Activated gamma-delta T cell treated with anti-CD3 and anti-CD28 coated beads, Interleukin-2, amount 50 U/mL, for 16 hours (primary cell): ENCODE data around the gene NOTCH2.

ENCODE experiments used
- DNase-seq: peaks from one replicate; pipeline ENCODE4 v3.0.0-alpha.2; 2020; ENCODE audit warnings: low read depth

NOTCH2 gene

GRCh38 chr1:119874186-119874585, 195.3 kb downstream of the NOTCH2 start:
- DNase-seq = no peak

DNA sequence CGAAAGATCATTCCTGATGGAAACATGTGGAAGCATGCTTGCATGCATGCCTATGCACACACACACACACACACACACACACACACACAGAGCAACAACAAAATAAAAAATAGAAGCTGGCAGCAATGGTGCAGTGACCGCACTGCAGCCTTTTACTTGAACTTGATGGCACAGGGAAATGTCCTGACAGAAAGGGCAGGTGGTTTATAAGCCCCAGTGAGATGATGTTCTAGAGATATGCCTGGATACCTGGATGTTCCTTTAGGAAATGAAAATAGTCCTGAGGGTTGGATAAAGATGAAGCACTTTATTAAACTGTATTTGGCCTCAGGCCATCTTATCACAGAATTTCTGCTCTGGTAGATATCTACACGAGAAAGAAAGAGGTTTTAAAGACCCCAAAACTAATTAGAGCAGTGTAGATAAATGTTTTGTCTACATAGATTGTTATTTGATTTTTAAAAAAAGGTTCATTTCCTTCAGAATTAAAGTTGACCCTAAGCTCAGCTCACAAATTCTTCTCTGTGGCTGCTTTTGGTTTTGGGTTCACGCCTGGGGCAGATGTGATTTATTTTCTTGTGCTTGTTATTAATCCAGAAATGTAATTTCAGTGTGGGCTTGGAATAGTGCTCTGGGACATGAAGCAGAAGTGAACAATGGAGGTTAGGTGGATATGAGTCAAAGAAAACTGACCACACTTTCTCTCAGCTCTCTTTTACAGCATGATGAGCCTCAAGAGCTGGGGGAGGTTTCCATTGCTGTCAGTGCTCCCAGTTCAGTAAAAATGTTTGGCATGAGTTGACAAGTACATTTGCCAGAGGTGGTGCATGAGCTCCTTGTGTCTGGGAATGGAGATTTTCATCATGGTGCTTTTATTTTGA, 196.1 kb downstream of the NOTCH2 start:
- DNase-seq = no peak

- no peak for DNase-seq
These were observed 197.6 kb downstream of the NOTCH2 start for GRCh38 chr1:119871881-119872280.

DNA sequence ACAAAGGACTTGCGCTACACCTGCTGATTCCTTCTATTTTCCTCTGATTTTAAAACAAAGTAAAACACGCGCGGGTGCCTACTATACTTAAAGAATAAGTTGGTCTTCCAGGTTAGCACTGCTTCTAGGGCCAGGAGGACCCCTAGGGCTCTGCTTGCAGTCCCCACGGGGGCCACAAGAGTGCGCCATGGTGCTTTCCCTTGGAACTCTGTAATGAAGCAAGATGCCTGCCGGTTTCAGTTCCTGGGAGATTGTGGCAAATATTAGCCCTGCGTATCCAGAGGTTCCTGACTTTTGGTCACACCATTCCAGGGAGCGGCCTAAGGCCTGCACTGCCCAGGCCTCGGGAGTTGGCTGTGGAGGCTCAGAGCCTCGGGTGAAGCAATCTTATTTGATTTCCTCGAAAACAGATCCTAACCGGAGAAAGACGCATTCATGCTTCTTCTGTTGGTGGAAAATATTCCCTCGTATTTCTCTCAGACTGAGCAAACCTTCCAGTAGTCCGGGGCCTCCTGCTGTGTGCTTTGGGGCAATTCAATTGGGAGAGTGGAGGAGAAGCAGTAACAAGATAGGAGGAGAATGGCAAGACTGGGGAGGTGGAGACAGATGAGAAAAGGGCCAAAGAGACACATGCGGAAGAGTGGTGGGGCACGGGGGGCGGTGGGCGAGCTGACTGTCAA, 198.4 kb downstream of the NOTCH2 start:
- DNase-seq = peak; percentile 45

DNA sequence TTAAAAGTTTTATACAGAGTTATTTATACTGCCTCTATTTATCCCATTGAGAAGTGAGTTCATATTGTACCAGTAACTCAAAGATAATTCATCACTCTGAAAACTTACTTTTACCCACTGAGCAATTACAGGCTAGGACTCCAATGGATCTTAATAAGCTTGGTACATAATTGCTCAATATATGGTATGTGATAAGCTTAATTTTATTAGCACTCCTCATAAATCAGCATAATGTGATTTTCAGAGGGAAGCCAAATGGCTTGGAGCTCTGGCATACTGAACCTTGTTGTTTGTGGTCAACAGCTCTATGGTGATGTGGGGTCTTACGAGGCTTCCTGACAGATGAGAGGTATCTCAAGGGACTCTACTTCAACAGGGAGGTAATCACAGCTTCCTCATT, 199.5 kb downstream of the NOTCH2 start:
- no peak for DNase-seq

GRCh38 chr1:119868176-119868575, 201.3 kb downstream of the NOTCH2 start:
- no peak for DNase-seq

GRCh38 chr1:119866451-119866850, 203.0 kb downstream of the NOTCH2 start:
- no peak for DNase-seq

GRCh38 chr1:119865627-119866026, 203.8 kb downstream of the NOTCH2 start:
- DNase-seq = no peak

DNA sequence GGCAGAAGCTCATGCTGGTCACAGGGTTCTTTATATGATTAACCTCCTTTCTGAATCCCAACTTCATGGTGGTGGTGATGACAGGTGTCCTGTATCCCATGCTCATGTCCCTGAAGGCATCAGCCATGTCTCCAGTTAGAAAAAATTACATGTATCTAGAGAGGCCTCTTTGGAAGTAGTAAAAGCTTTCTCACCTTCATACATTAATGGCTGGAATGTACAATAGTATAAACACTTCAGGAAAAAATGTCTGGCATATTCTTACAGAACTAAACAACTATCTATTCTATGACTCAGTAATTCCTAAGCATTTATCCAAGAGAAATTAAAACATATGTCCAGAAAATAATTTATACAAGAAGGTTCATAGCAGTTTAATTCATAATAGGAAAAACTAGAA, 207.2 kb downstream of the NOTCH2 start:
- no peak for DNase-seq
